ENCODE results near the gene KLF2.
A peak's percentile ranks its signal among the peaks of the same experiment; 100 is the strongest.
"Not testable (repeated sequence)": the region's sequence is repeated elsewhere in the genome, so short reads cannot be mapped to it uniquely, and the experiment has no call there.

The KLF2 gene

GRCh38 chr19:16324384-16325160 is at the start of gene KLF2:
TSS of gene KLF2 (plus strand) at chr19:16324826. CDS start at chr19:16324924, 98 bp downstream.
- DNase-seq: peak; percentile 94

DNA sequence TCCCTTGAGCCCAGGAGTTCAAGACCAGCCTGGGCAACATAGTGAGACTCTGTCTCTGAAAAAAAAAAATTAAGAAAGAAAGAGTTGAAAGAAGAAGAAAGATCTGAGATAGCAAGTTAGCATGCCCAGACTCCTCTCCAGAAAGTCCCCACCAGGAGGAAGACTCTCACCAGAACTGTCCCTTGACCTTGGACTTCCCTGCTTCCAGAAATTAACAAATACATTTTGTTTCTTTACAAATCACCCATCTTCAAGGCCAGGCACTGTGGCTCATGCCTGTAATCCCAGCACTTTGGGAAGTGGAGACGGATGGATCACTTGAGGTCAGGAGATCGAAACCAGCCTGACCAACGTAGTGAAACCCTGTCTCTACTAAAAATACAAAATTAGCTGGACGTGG is 44.3 kb upstream of the KLF2 start:
- no peak for DNase-seq

DNA sequence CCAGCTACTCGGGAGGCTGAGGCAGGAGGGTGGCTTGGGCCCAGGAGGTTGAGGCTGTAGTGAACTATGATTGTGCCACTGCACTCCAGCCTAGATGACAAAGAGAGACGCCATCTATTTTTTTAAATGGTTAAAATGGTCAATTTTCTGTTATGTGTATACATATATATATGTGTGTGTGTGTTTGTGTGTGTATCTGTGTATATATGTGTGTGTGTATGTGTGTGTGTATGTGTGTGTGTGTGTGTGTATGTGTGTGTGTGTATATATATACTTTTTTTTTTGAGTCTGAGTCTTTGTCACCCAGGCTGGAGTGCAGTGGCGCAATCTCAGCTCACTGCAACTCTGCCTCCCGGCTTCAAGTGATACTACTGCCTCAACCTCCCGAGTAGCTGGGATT is 42.9 kb upstream of the KLF2 start:
- no peak for DNase-seq

DNA sequence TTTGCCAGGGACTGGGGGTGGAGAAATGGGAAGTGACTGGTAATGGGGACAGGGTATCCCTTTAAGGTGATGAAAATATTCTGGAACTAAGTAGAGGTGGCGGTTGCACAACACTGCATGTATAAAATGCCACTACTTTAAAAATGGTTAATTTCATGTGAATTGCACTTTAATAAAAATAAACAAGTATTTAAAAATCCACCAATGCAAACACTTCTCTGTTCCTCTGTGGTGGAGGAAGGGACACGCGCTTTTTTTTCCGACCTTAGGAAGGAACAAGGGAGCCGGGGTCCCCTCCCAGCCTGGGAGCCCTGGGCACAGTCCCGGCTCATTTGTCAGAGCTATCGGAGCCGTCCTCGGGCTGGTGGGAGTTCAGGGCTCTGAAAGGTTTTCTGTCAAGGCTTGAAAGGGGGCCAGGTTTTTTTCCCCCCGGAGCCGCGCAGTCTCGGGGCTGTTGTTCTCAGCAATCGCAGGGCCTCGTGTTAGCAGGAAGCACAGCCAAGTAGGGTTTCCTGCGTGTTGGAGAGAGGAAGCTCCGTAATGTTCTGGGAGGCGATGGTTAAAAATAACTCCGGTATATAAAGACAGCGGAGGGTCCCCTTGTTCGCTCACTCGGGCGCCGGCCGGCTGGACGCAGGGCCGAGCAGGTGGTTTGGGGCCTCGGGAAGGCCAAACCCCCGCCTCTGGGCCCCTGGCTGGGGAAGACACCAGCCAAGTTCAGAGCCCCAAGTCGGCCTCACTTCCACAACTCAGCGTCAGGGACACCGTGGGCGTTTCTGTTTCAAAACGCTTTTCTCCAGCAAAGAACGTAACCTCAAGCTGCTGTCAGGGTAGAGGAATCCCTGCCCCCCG is 41.2 kb upstream of the KLF2 start:
- DNase-seq: peak; percentile 27

DNA sequence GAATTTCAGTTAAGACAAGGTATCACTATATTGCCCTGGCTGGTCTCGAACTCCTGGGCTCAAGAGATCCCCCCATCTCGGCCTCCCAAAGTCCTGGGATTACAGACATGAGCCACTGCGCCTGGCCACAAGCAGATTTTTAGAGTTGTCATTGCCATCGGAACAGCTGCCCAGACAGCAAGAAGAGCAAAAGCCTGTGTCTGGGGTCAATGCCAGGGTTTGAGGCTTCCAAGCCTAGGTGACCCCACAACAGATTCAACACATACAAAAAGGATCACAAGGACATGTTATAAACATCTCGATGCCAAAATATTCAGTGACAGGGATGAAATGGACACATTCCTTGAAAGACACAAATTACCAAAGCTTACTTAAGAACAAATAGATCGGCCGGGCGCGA is 40.1 kb upstream of the KLF2 start:
- no peak for DNase-seq

DNA sequence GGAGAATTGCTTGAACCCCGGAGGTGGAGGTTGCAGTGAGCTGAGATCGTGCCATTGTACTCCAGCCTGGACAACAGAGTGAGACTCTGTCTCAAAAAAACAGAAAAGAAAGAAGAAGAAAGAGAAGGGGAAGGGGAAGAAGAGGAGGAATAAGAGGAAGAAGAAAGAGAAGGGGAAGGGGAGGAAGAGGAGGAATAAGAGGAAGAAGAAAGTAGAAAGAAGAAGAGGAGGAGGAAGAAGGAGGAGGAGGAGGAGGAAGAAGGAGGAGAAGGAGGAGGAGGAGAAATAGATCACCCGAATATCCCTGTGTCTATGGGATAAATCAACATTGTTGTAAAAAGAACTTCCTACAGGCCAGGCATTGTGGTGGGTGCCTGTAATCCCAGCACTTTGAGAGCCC is 39.5 kb upstream of the KLF2 start:
- DNase-seq: not testable (repeated sequence)

DNA sequence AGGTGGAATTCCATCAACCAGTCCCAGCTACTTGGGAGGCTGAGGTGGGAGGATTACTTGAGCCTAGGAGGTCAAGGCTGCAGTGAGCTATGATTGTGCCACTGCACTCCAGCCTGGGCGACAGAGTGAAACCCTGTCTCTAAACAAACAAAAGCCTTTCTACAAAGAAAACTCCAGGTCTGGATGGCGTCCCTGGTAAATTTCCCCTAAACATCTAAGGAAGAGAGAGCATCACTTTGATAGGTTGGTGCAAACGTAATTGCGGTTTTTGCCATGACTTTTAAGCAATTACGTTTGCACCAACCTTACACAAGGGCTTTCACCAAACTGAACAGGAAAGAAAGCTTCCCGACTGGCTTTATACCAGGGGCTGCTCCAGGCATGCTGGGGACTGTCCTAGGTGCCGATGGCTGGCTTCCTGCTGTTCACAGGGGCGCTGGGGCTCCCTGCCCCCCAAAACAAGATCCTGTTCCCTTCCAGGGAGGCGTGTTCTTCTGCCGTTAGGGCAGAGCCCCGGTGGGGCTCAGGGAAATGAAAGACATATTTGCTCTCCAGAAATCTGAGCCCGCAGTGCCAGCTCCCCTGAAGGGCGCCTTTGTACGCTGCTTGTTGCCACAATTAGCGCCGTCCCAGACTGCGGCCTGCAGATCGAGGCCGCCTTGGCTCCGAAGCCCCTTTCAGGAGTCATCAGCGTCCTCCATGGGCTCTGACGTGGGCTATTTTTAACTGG is 38.7 kb upstream of the KLF2 start:
- DNase-seq: no peak

DNA sequence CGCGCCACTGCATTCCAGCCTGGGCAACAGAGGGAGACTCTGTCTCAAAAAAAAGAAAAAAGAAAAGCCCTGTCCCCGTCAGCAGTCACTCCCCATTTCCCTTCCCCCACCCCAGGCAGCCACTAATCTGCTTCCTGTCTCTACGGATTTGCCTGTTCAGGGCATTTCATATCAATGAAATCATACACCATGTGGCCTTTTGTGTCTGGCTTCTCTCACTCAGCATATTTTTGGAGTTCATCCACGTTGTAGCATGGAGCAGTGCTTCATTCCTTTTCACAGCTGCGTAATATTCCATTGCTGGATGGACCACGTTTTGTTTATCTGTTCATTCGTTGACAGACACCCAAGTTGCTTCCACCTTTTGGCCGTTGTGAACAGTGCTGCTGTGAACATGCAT is 36.1 kb upstream of the KLF2 start:
- no peak for DNase-seq

DNA sequence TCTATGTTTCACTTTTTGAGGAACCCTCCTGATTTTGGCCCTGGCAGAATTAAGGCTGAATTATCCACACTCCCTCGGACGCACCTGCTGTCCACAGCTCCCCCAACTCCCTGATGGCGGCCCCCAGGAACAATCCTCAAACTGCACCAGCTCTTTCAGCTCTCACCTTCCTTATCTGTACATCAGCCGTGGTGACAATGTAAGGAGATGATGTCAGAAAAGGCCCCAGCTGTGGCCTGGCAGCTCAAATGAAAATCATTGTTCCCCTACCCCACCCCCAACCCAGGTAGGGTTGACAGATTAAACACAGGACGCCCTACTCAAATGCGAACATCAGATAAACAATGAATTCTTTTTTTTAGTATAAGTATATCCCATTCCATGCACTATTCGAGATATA is 35.0 kb upstream of the KLF2 start:
- DNase-seq: no peak

DNA sequence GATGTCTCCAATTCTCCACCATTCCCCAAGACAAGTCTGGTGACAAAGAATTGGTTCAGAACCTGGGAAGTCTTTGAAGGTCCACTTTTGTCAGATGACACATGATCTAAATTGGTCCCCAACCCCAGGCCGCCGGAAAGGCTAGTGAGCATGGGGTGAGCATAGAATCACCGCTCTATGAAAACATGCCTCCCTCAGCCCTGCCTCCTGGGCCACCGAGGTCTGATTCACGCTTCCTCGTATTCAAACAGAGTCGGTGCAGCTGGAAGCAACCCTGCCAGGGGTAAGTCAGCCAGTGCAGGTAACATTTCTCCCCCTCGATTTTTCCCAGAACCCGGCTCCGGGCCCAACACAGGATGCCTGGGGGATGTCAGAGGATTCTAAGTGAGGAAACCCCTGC is 33.9 kb upstream of the KLF2 start:
- DNase-seq: no peak

DNA sequence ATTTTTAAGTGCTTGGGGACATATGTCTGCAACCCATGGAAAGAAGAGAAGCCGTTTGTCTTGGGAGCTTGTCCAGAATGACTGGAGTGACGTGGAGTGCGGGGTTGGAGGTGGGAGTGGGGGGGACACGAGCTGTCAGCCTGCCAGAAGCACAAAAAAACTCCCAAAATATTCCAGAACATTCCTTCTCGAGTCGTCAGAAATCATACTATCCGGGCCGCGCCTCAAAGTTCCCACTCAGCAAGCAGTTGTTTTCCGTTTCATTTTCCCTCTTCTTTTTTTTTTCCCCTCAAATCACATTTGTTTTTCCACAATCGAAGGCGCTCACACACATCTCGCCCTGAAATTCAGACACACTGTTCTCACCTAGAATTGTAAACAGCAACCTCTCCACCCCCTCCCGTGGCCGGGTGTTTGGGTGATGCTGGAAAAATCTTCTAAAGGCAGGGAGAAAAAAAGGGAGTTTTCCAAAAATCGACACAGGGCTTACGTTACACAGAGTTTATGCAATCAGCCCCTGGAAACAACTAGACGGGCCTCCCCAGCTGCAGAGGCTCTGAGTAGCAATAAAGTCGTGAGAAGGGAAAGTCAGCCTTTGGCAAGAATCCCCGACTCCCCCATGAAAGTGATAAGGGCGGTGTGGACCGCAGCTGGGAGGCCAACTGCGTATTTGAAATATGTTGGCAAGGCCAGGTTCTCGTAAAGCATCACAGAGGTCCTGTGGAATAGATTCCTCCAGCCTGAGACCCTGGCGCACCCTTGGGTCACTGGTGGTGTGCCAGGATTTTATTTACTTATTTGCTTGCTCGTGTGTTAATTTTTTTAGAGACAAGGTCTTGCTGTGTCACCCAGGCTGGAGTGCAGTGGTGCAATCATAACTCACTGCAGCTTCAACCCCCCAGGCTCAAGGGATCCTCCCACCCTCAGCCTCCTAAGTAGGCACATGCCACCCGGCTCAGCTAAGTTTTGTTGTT is 31.2 kb upstream of the KLF2 start:
- DNase-seq: no peak

DNA sequence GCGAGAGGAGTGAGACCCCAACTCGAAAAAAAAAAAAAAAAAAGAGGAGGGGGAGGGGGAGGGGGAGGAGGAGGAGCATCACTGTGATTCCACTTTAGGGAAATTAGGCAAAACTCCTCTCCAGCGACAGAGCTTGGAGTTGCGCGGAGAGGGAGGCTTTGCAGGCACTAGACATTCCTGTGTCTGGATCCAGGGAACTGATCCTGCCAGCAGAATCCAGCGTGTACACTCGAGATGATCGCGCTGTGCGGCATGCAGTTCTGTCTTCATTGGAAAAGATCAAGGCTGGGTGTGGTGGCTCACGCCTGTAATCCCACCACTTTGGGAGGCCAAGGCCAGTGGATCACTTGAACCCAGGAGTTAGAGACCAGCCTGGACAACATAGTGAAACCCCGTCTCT is 29.6 kb upstream of the KLF2 start:
- no peak for DNase-seq

DNA sequence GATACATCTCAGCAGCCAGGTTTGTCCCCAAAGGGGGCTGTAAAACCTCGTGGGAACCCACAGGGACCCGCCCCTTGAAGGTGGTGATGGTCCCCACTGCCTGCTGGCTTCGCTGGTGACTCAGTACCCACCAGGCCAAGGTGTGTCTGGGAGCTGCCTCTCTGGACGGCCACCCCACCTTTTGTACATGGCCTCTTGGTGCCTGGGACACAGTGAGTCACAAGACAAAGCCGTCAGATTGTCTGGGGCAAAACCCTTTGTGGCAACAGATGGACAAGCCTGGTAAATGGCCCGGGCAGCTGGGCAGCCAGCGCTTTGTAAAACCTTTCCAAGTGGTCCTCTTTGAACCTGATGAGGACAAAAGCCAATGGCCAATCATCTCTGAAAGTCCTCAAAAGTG is 27.9 kb upstream of the KLF2 start:
- DNase-seq: no peak

DNA sequence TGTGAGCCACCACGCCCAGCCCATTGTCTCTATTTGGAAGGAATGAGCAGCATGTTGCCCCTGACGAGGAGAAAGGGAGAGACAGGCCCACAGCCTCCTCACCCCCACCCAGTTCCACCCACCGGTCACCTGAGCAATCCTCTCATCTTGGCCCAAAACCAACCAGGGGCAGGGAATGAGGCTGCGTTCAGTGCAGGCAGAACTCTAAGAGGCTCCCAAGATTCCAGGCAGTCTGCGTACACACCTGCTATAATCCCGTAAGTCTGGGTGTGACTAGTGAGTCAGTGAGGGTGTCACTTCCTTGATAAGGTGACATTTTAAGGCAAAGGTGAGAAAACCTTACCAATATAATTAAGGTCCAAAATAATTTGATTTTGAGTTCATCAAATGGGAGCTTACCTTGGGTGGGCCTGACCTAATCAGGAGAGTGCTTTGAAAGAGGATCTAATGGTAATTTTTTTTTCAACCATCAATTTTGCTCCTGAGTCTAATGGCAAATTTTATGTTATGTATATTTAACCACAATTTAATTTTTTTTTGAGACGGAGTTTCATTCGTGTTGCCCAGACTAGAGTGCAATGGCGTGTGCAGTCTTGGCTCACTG is 26.9 kb upstream of the KLF2 start:
- no peak for DNase-seq

- DNase-seq: no peak
These were observed 26.3 kb upstream of the KLF2 start for GRCh38 chr19:16298334-16298733.

GRCh38 chr19:16301999-16302694 is 22.5 kb upstream of the KLF2 start:
- DNase-seq: no peak

DNA sequence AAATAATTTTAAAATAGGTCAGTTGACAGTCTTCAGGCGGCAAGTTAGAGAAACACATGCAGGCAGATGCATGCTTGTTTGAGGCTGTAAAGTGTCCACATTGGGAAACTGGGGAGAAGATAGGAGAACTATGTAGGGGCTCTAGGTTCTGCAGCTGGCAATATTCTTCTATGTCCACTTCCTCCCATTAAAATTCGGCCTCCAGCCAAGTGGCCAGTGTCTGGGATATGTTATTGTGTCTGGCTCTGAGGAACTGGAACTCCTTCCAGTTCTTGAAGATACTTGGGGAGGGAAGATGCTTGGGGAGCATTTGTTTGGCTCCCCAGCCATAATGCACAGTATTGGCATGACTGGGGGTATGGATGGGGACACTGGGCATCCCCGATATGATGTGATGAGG is 20.9 kb upstream of the KLF2 start:
- DNase-seq: no peak

DNA sequence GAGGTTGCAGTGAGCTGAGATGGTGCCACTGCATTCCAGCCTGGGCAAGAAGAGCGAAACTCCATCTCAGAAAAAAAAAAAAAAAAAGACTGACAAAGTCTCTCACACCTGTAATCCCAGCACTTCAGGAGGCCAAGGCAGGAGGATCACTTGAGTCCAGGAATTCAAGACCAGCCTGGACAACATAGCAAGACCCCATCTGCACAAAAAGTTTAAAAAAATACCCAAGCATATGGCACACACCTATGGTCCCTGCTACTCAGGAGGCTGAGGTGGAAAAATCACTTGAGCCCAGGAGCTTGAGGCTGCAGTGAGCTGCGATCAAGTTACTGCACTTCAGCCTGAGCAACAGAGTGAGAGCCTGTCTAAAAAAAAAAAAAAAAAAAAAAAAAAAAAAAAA is 20.1 kb upstream of the KLF2 start:
- DNase-seq: not testable (repeated sequence)

DNA sequence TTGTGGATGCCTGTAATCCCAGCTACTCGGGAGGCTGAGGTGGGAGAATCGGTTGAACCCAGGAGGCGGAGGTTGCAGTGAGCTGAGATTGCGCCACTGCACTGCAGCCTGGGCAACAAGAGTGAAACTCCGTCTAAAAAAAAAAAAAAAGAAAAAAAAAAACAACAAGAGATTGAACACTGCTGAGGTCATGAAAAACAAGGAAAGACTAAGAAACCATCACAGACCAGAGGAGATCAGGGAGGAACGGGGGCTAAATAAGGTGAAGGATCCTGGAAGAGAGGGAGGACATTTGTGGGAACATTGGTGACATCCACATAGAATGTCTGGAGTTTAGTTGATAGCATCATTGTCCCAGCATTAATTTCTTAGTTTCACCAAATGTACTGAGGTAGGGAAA is 19.6 kb upstream of the KLF2 start:
- DNase-seq: not testable (repeated sequence)

DNA sequence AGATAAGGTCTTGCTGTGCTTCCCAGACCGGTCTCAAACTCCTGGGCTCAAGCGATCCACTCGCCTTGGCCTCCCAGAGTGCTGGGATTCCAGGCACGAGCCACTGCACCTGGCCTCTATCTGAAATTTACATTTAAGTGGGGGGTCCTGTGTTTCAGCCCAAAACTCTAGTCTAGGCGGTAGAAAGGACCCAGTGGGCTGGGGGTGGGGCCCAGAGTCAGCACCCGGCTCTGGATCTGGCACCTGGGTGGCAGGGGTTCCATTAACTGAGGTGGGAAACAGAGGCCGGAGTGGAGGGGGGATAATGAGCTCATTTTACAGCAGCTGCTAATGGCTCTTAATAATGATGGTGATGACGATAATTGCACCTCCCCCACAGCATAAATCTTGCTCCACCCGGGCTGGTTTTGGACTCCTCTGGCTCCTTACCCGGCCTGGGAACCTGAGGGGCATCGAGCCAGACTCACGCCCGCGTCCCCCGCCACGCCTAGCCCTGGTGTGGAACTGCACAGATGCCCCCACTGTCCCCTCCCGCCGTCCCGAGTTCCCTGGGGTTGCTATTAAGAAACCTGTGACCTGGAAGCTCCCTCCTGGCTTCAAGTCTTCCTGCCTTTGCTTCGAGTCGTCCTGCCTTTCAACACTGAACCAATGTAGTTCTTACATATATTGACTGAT is 17.8 kb upstream of the KLF2 start:
- DNase-seq: no peak

DNA sequence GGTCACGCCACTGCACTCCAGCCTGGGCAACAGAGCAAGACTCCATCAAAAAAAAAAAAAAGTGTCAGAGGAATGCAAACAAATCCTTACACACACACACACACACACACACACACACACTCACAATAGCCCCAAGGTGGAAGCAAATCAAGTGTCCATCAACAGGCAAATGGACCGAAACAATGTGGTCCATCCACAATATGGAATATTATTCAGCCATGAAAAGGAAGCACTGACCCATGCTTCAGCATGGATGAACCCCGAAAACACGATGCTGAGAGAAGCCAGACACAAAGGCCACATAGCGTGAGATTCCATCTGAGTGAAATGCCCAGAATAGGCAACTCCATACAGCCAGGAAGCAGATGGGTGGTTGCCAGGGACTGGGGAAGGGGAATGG is 16.5 kb upstream of the KLF2 start:
- DNase-seq: no peak

All from activated effector memory CD4-positive, alpha-beta T cell treated with Interleukin-2 at 50 U/mL for 16 hours (primary cell).